ENCODE results near the gene MAOA. TPM values are rescaled to one million over a fixed set of nuclear protein-coding genes. Genes with fewer than 3 reads are reported as not detected.

Gene MAOA
- total RNA-seq, 1 donor from 2014 or later: 2.1 TPM

DNA sequence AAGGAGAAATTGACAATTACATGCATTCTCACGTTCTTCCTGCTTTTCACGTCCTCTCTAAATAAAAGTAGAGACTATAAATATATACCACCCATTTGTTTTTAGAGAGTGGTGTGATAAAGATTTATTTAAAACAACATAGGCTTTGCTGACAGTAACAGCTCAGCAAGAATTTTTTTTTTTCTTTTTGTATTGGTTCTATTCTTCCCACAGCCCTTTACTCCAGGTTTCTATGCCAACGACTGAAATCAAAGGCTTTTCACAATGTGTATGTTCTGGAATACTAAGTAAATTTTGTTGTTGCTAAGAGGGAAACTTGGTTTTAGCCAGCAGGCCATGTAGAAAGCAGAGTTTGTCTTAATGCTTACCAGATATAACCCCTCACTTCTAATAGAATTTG, 43.4 kb downstream of the MAOA start:
- Histone ChIP-seq H3K27me3 (ENCODE audit: control insufficient read depth, insufficient read depth, low read length) (no peaks in the 10 kb centered on the region), H3K36me3 (ENCODE audit: control insufficient read depth, insufficient read depth, low read length) (no peaks in the 10 kb centered on the region), H3K4me3 (ENCODE audit: low read depth, low read length) (no peak overlapping the region)
- no peak for DNase-seq (ENCODE audit: low read depth)
- TF ChIP-seq, protein P1, sequence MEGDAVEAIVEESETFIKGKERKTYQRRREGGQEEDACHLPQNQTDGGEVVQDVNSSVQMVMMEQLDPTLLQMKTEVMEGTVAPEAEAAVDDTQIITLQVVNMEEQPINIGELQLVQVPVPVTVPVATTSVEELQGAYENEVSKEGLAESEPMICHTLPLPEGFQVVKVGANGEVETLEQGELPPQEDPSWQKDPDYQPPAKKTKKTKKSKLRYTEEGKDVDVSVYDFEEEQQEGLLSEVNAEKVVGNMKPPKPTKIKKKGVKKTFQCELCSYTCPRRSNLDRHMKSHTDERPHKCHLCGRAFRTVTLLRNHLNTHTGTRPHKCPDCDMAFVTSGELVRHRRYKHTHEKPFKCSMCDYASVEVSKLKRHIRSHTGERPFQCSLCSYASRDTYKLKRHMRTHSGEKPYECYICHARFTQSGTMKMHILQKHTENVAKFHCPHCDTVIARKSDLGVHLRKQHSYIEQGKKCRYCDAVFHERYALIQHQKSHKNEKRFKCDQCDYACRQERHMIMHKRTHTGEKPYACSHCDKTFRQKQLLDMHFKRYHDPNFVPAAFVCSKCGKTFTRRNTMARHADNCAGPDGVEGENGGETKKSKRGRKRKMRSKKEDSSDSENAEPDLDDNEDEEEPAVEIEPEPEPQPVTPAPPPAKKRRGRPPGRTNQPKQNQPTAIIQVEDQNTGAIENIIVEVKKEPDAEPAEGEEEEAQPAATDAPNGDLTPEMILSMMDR (IDR thresholded peaks at IDR 0.05; ENCODE audit: insufficient read depth, low read length, poor library complexity, severe bottlenecking): no peak

DNA sequence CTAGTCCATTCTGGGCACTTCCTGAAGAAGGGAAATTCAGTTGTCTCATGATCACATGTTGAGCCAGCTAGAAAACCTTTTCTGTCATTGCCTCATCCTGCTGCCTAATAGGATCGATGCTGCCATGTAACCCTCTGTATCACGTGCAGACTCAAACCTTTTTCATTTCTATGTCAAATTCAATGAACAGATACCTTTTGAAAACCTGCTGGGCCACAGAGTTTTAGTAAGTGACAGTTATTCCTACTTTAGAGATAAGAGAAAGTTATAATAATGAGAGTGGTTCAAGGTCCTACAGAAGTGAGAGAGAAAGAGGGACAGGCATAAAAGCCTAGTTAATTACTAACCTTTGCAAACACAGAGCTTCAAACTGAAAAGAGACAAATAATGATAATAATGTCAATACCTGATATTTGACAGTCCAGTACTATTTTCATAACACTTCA, 46.0 kb downstream of the MAOA start:
- H3K36me3 ChIP-seq (ENCODE audit: control insufficient read depth, insufficient read depth, low read length): no peaks in the 10 kb centered on the region
- no peak for DNase-seq (ENCODE audit: low read depth)
- H3K27me3 ChIP-seq (ENCODE audit: control insufficient read depth, insufficient read depth, low read length): no peaks in the 10 kb centered on the region
- H3K4me3 ChIP-seq (ENCODE audit: low read depth, low read length): no peak overlapping the region
- TF ChIP-seq, protein P1 (IDR thresholded peaks at IDR 0.05; ENCODE audit: insufficient read depth, low read length, poor library complexity, severe bottlenecking): no peak

DNA sequence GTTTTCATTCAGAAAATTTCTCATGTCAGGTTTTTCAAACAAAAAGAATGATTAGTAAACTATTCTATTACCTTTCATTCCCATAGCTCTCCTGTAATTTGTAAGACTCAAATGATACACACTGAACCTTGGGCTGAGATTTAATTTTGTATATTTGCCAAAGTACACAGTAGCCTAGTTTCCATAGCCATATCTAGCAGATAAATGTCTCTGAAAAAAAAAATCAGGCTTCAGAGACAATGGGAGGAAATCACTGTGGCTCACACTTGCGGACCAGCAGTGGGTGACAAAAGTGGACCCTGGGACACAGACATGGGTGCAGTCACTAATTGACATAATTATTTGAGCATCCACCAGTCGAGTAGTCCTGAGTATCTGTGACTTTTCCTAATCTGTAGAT, 46.6 kb downstream of the MAOA start:
- TF ChIP-seq, protein P1 (IDR thresholded peaks at IDR 0.05; ENCODE audit: insufficient read depth, low read length, poor library complexity, severe bottlenecking): no peak
- Histone ChIP-seq H3K36me3 (ENCODE audit: control insufficient read depth, insufficient read depth, low read length) (no peaks in the 10 kb centered on the region), H3K27me3 (ENCODE audit: control insufficient read depth, insufficient read depth, low read length) (no peaks in the 10 kb centered on the region), H3K4me3 (ENCODE audit: low read depth, low read length) (no peak overlapping the region)
- DNase-seq (ENCODE audit: low read depth): no peak

DNA sequence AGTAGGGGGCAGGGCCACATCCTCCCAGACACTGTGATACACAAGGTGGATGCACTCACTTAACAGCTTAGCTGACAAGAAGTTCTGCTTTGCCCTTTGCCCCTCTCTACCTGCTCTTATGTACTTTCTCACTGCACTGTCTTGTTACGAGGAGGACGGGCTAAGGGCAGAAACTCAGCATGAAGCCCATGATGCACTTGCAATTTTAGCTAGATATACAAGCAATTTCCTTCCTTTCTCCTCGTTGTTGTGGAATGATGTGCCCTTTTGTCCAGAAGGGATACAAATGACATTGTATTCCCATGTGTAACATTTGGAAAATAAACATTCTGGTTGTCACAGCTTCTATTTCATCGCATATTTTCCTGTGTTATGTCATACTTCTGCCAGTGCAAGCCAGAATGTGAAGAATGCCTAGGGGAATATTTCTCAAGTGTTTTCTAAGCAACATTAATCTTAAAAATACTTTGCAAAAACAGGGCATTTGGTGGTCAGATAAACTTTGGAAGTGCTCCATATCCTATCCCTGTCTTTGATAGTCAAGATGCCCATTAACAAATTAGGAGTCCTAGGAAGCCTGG, 47.2 kb downstream of the MAOA start:
- DNase-seq (ENCODE audit: low read depth): peak; percentile 12
- TF ChIP-seq, protein P1 (IDR thresholded peaks at IDR 0.05; ENCODE audit: insufficient read depth, low read length, poor library complexity, severe bottlenecking): no peak
- Histone ChIP-seq H3K27me3 (ENCODE audit: control insufficient read depth, insufficient read depth, low read length) (no peaks in the 10 kb centered on the region), H3K36me3 (ENCODE audit: control insufficient read depth, insufficient read depth, low read length) (no peaks in the 10 kb centered on the region), H3K4me3 (ENCODE audit: low read depth, low read length) (no peak overlapping the region)

DNA sequence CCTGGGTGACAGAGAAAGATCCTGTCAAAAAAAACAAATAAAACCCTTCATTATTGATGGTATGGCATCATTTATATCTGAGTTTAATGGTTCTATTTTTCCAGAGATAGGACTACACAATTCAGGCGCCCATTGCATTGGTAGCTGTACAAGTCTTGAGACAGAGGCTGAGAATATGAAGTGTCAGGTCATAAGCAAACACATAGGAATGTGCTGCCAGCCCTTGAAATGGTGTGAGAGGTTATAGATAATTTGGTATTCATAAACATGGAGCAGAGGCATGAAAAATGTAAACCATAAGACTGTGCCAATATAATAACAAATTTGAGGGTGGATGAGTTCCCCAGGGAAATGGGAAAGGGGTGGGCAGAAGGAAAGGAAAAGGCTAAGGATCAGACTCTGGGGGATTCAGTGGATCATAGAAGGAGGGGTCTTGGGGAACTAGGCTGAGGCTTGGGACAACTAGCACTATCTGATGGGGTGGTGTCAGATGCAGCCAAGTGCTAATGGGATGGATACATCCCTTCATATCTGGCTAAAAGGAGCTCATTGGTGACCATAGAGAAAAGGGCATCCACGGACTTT, 50.8 kb downstream of the MAOA start:
- Histone ChIP-seq H3K36me3 (ENCODE audit: control insufficient read depth, insufficient read depth, low read length) (no peaks in the 10 kb centered on the region), H3K27me3 (ENCODE audit: control insufficient read depth, insufficient read depth, low read length) (no peaks in the 10 kb centered on the region), H3K4me3 (ENCODE audit: low read depth, low read length) (no peak overlapping the region)
- DNase-seq (ENCODE audit: low read depth): no peak
- TF ChIP-seq, protein P1 (IDR thresholded peaks at IDR 0.05; ENCODE audit: insufficient read depth, low read length, poor library complexity, severe bottlenecking): no peak

All from kidney epithelial cell (primary cell).